Rectal smooth muscle tissue (tissue), 1 donor: ENCODE measurements around the gene ZNF467.

ENCODE experiments used
- H3K27ac ChIP-seq: one replicate; pipeline ENCODE4 v1.7.0; 2013; ENCODE audit warnings: low read depth, low read length, inconsistent platforms
- H3K27me3 ChIP-seq: one replicate; pipeline ENCODE4 v1.7.0; 2013; ENCODE audit warnings: low read length; ENCODE audit not compliant: control insufficient read depth, insufficient read depth
- H3K36me3 ChIP-seq: one replicate; pipeline ENCODE4 v1.7.0; 2013; ENCODE audit warnings: low read length; ENCODE audit not compliant: control insufficient read depth, insufficient read depth
- H3K4me1 ChIP-seq: one replicate; pipeline ENCODE4 v1.7.0; 2013; ENCODE audit warnings: low read length; ENCODE audit not compliant: control insufficient read depth, insufficient read depth
- H3K4me3 ChIP-seq: one replicate; pipeline ENCODE4 v1.7.0; 2013; ENCODE audit warnings: low read length
- H3K9ac ChIP-seq: one replicate; pipeline ENCODE4 v1.7.0; 2013; ENCODE audit warnings: low read length

ZNF467 gene

DNA sequence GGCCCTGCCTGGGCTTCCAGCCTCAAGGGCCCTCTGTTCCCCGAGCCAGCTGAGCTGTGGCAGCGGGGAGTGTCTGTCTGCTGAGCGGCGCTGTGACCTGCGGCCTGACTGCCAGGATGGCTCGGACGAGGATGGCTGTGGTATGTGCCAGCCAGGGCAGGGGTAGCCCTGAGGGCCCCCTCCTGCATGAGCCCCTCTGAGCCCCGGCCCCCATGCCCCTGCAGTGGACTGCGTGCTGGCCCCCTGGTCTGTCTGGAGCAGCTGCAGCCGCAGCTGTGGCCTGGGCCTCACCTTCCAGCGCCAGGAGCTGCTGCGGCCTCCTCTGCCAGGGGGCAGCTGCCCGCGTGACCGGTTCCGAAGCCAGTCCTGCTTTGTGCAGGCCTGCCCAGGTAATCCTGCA is 28.4 kb upstream of the ZNF467 start:
- H3K36me3 ChIP-seq, result no peaks in the 10 kb centered on the region
- no peak overlapping the region for H3K9ac ChIP-seq
- H3K27ac ChIP-seq, result no peak overlapping the region
- no peak overlapping the region for H3K4me3 ChIP-seq
- no peaks in the 10 kb centered on the region for H3K4me1 ChIP-seq
- H3K27me3 ChIP-seq, result peaks cover under 1% of the 10 kb centered on the region

DNA sequence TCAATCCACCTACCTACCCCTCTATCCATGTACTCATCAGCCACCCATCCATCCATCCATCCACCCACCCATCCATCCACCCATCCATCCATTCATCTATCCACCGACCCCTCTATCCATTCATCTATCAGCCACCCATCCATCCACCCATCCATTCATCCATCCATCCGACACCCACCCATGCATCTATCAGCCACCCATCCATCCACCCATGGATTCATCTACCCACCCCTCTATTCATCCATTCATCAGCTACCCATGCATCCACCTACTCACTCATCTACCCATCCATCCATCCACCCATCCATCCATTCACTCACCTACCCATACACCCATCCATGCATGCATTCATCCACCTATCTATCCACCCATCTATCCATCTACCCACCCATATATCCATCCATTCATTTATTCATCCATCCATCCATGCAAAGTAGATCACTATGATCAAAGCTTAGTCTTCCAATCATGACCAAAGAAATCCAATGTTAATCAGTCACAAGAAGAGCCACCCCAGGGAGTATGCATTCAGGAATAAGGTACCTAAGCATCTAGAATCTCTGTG is 27.7 kb upstream of the ZNF467 start:
- Histone ChIP-seq H3K9ac (no peak overlapping the region), H3K4me1 (no peaks in the 10 kb centered on the region), H3K4me3 (no peak overlapping the region), H3K27ac (no peak overlapping the region), H3K27me3 (peaks cover 3% of the 10 kb centered on the region), H3K36me3 (no peaks in the 10 kb centered on the region)

DNA sequence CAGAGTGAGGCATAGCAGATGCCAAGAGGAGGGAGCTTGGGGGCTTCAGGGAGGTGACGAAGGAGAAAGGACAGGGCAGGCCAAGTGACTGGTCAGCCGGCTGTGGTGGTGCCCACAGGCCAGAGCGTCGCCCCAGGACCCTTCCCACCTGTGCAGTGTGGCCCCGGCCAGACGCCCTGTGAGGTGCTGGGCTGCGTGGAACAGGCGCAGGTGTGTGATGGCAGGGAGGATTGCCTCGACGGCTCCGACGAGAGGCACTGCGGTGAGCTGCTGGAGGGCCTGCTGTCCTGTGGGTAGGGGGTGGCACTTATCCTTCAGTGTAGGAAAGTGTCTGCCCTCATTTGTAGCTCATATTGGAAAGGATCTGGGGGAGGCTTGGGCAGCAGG is 26.8 kb upstream of the ZNF467 start:
- H3K4me1 ChIP-seq, result no peaks in the 10 kb centered on the region
- peaks cover 3% of the 10 kb centered on the region for H3K27me3 ChIP-seq
- no peak overlapping the region for H3K9ac ChIP-seq
- H3K27ac ChIP-seq, result no peak overlapping the region
- no peak overlapping the region for H3K4me3 ChIP-seq
- H3K36me3 ChIP-seq, result no peaks in the 10 kb centered on the region

DNA sequence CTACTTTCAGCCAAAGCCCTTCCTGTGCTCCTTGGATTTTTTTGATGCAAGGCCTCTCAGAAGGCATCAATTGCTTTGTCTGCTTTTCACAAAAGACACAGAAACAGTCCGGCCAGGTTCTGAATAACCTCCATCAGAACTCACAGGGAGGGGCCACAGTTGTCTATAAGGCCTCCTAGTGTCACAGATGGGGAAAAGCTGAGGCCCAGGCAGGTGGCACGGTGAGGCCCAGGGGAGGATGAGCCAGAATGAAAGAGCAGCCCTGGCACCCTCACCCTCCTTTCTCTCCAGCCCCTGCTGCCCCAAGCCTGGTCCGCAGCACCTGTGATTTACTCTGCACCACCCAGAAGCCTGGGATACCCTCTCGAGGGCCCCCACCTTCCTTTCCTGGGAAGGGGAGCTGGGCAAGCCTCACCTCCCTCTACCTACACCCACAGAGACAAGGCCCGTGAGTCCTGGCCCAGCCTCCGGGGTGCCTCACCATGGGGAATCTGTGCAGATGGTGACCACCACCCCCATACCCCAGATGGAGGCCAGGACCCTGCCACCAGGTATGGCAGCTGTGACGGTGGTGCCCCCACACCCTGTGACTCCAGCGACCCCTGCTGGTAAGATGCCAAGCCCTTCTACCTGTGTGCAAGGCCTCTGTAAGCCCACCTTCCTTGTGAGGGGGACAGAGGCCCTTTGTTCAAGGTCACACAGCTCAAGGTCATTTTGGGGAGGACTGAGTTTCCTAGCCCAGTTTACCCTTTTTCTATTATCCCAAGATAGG is 26.2 kb upstream of the ZNF467 start:
- H3K4me3 ChIP-seq, result no peak overlapping the region
- H3K4me1 ChIP-seq, result no peaks in the 10 kb centered on the region

DNA sequence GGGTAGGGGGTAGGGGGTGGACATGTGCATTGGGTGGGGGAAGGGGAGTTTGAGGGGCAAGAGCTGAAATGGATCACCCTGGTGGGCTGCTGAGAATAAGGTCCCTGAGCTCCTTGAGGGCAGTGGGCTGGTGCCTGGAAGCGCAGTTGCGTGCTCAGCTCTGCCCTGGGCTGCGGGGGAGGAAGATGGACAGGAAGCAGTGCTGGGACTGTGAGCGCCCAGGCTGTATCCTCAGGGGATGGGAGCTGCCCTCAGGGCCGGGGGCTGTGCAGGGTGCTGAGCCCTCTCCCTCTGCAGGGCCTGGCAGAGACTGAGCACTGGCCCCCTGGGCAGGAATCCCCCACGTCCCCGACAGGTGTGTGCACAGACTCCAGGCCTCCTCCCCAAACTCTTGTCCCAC is 24.4 kb upstream of the ZNF467 start:
- Histone ChIP-seq H3K27me3 (peaks cover 3% of the 10 kb centered on the region), H3K27ac (no peak overlapping the region), H3K4me3 (no peak overlapping the region), H3K36me3 (no peaks in the 10 kb centered on the region), H3K4me1 (no peaks in the 10 kb centered on the region), H3K9ac (no peak overlapping the region)

More for the DNA sequence above, 26.2 kb upstream of the ZNF467 start:
- Histone ChIP-seq H3K36me3 (no peaks in the 10 kb centered on the region), H3K27ac (no peak overlapping the region), H3K27me3 (peaks cover 3% of the 10 kb centered on the region), H3K9ac (no peak overlapping the region)

DNA sequence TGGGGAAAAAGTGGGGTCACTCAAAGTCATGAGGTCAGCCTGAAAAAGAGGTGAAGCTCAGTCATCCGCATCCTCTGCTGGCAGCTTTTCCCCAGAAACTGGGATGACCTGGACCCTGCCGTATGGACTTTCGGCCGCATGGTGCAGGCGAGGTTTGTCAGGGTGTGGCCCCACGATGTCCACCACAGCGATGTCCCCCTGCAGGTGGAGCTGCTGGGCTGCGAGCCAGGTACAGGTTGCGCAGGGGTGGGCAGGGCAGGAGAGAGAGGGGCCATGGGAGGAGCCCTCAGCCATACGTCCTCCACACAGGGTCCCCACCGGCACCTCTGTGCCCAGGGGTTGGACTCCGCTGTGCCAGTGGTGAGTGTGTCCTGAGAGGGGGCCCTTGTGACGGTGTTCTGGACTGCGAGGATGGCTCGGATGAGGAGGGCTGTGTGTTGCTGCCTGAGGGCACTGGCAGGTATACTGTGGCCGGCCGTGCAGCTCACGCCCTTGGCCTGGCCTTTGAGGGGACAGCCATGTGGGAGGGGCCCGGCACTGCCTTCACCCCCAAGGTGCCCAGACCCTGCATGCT is 23.0 kb upstream of the ZNF467 start:
- Histone ChIP-seq H3K4me3 (no peak overlapping the region), H3K27ac (no peak overlapping the region), H3K36me3 (no peaks in the 10 kb centered on the region), H3K4me1 (no peaks in the 10 kb centered on the region), H3K27me3 (peaks cover 3% of the 10 kb centered on the region), H3K9ac (no peak overlapping the region)

DNA sequence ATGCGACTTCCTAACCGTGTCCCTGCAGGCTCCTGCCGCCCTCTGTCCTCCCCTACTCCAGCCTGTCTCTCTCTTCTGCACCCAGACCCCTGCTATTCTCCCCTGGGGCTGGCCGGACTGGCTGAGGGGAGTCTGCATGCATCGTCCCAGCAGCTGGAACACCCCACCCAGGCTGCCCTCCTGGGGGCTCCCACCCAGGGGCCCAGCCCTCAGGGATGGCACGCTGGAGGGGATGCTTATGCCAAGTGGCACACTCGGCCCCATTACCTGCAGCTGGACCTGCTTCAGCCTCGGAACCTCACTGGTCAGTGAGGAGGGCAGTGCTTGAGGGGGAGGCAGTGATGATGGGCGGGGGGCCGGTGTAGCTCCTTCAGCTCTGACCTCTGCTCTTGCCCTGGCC is 21.7 kb upstream of the ZNF467 start:
- H3K27ac ChIP-seq, result no peak overlapping the region
- no peaks in the 10 kb centered on the region for H3K4me1 ChIP-seq
- no peak overlapping the region for H3K4me3 ChIP-seq
- peaks cover 13% of the 10 kb centered on the region for H3K27me3 ChIP-seq
- H3K36me3 ChIP-seq, result no peaks in the 10 kb centered on the region
- no peak overlapping the region for H3K9ac ChIP-seq

DNA sequence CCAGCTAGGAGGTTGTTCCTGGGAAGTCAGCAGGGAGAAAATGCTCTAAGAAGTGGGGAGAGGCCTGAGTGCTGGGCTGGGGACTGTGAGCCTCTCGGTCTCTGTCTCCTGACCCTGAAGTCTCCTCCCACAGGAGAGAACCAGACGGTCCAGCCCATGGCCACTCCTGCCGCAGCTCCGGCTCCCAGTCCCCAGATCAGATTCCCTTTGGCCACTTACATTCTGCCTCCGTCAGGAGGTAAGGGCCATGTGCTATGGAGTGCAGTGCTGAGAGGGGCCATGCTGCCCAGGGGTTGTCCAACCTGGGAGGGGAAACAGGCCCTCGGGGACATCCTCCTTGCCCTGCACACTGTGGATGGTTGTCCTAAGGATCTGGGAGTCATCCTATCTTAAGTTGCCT is 21.3 kb upstream of the ZNF467 start:
- H3K27ac ChIP-seq, result no peak overlapping the region
- H3K9ac ChIP-seq, result no peak overlapping the region
- H3K4me3 ChIP-seq, result no peak overlapping the region
- no peaks in the 10 kb centered on the region for H3K36me3 ChIP-seq
- H3K27me3 ChIP-seq, result peaks cover 17% of the 10 kb centered on the region
- no peaks in the 10 kb centered on the region for H3K4me1 ChIP-seq

DNA sequence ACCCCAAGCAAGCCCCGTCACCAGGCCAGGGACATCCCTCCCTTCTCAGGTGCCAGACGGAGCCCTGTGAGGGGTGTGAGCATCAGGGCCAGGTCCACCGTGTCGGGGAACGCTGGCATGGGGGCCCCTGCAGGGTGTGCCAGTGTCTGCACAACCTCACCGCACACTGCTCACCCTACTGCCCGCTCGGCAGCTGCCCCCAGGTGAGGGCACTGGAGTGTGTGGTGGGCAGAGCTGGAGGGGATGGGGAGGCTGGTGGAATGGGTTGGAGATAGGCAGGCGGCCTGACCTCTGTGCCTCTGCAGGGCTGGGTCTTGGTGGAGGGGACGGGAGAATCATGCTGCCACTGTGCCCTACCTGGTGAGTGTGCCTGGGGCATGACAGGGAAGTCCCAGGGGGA is 19.9 kb upstream of the ZNF467 start:
- peaks cover 26% of the 10 kb centered on the region for H3K27me3 ChIP-seq
- H3K36me3 ChIP-seq, result no peaks in the 10 kb centered on the region
- no peak overlapping the region for H3K9ac ChIP-seq
- no peak overlapping the region for H3K4me3 ChIP-seq
- no peaks in the 10 kb centered on the region for H3K4me1 ChIP-seq
- no peak overlapping the region for H3K27ac ChIP-seq

DNA sequence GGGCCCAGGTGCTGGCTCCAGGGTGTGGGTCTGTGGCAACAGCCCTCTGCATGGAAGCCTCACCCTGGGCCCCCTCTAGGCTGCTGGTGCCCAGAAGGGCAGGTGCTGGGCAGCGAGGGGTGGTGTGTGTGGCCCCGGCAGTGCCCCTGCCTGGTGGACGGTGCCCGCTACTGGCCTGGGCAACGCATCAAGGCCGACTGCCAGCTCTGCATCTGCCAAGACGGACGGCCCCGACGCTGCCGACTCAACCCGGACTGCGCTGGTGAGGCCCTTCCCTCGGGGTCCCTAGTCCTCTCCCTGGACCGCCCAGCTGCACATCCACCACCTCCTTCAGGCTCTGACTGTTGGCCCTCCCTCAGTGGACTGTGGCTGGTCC is 18.8 kb upstream of the ZNF467 start:
- no peak overlapping the region for H3K4me3 ChIP-seq
- H3K4me1 ChIP-seq, result no peaks in the 10 kb centered on the region
- H3K36me3 ChIP-seq, result no peaks in the 10 kb centered on the region
- no peak overlapping the region for H3K27ac ChIP-seq
- peaks cover 28% of the 10 kb centered on the region for H3K27me3 ChIP-seq
- no peak overlapping the region for H3K9ac ChIP-seq

DNA sequence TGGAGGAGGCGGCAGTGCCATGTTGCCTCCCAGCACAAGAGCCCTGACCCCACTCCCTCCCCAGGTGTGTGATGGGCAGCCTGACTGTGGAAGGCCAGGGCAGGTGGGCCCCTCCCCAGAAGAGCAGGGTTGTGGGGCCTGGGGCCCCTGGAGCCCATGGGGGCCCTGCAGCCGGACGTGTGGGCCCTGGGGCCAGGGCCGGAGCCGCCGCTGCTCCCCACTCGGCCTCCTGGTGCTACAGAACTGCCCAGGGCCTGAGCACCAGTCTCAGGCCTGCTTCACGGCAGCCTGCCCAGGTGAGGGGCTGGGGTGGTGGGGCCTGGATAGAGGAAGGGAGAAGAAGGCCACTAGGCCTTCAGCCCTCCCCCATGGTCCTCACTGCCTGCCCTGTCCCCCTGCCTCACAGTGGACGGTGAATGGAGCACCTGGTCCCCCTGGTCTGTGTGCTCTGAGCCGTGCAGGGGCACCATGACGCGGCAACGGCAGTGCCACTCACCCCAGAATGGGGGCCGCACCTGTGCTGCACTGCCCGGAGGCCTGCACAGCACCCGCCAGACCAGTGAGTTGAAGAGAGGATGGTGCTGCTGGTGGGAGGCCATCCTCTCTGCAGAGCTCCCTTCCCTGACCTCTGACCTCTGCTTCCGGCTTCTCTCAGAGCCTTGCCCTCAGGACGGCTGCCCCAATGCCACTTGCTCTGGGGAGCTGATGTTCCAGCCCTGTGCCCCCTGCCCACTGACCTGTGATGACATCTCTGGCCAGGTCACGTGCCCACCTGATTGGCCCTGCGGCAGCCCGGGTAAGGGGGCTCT is 18.2 kb upstream of the ZNF467 start:
- Histone ChIP-seq H3K36me3 (no peaks in the 10 kb centered on the region), H3K27ac (no peak overlapping the region), H3K27me3 (peaks cover 28% of the 10 kb centered on the region), H3K9ac (no peak overlapping the region), H3K4me3 (no peak overlapping the region), H3K4me1 (no peaks in the 10 kb centered on the region)

DNA sequence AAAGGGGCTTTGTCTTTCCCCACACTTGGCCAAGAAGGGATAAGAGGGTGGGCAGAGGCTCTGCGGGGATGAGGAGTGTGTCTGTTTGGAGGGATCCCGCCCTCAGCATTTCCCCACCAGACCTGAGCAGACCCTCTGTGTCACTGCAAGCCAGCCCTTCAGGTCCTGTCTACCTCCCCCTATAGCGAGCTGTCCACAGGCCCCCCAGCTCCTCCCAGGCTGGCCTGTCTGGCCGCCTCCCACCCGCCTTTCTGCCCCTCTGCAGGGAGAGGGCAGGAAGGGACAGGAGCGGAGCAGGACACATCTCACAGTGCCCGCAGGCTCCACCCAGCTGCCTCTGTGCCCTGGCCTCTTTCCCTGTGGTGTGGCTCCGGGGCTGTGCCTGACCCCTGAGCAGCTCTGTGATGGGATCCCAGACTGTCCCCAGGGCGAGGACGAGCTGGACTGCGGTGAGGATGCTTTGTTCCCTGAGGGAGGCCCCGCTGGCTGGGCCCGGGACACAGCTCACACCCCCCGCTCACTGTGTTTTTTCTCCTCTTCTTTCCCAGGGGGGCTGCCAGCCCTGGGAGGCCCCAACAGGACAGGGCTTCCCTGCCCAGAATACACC is 17.5 kb upstream of the ZNF467 start:
- Histone ChIP-seq H3K27me3 (peaks cover 26% of the 10 kb centered on the region), H3K4me1 (no peaks in the 10 kb centered on the region), H3K36me3 (no peaks in the 10 kb centered on the region), H3K9ac (no peak overlapping the region), H3K27ac (no peak overlapping the region), H3K4me3 (no peak overlapping the region)
